Vagina (tissue), 2 donors: ENCODE data around the gene TWIST2. TPM values are rescaled to one million over a fixed set of nuclear protein-coding genes. Genes with fewer than 3 reads are reported as not detected.

ENCODE experiments used
- DNase-seq, 2 donors: peaks; one replicate each; pipeline ENCODE4 v3.0.0-alpha.2; 2017; ENCODE audit errors: extremely low spot score in 2 of 2
- H3K27ac ChIP-seq: fragments of 200-600 bp; sonication (generic); one replicate; pipeline ENCODE4 v1.5.1; 2019
- H3K27me3 ChIP-seq: fragments of 200-600 bp; sonication (generic); one replicate; pipeline ENCODE4 v1.5.1; 2019
- H3K36me3 ChIP-seq, 2 donors: fragments of 200-600 bp; sonication (generic); one replicate each; pipeline ENCODE4 v1.5.1; 2017 to 2019
- H3K4me1 ChIP-seq: fragments of 200-600 bp; sonication (generic); one replicate; pipeline ENCODE4 v1.5.1; 2019
- H3K4me3 ChIP-seq, 2 donors: fragments of 200-600 bp; sonication (generic); 1 replicate in 1 of 2; 2 replicates in 1 of 2; pipeline ENCODE4 v1.5.1; 2016 to 2019
- H3K9me3 ChIP-seq: fragments of 200-600 bp; sonication (generic); one replicate; pipeline ENCODE4 v1.5.1; 2019
- POLR2A ChIP-seq, 2 donors: fragments of 450-650 bp; IDR thresholded peaks; one replicate each; pipeline ENCODE4 v1.6.1; 2017; ENCODE audit warnings: antibody characterized with exemption in 2 of 2, mild to moderate bottlenecking in 2 of 2, moderate library complexity in 2 of 2
- POLR2AphosphoS5 ChIP-seq, 2 donors: sonication (generic); formaldehyde crosslinking; IDR thresholded peaks; one replicate each; pipeline ENCODE4 v1.9.0; 2017; ENCODE audit warnings: antibody characterized with exemption in 2 of 2, mild to moderate bottlenecking in 2 of 2, low read depth in 1 of 2; ENCODE audit not compliant: insufficient read depth in 1 of 2
- intact Hi-C: fragments of 100-400 bp; cut with DNase I; formaldehyde crosslinking; loops from one replicate; pipeline ENCODE4 v1.15.1; 2023
- total RNA-seq: library from RNA; depleted of rRNA; stranded (reverse); fragments of >200 nt; gene quantifications from one replicate; pipeline ENCODE4 v1.2.3, GENCODE V29; 2016
- TF ChIP-seq, protein P1 (sequence below), 3 experiments: fragments of 450-650 bp in 2 of 3; fragments of 200-600 bp in 1 of 3; sonication (generic) in 1 of 3; IDR thresholded peaks; one replicate each; pipeline ENCODE4 v1.5.1; 2017 to 2019; ENCODE audit warnings: antibody characterized with exemption in 3 of 3, mild to moderate bottlenecking in 2 of 3, moderate library complexity in 2 of 3

TWIST2 gene
- total RNA-seq, 1 donor from 2014 or later, result 214 TPM

DNA sequence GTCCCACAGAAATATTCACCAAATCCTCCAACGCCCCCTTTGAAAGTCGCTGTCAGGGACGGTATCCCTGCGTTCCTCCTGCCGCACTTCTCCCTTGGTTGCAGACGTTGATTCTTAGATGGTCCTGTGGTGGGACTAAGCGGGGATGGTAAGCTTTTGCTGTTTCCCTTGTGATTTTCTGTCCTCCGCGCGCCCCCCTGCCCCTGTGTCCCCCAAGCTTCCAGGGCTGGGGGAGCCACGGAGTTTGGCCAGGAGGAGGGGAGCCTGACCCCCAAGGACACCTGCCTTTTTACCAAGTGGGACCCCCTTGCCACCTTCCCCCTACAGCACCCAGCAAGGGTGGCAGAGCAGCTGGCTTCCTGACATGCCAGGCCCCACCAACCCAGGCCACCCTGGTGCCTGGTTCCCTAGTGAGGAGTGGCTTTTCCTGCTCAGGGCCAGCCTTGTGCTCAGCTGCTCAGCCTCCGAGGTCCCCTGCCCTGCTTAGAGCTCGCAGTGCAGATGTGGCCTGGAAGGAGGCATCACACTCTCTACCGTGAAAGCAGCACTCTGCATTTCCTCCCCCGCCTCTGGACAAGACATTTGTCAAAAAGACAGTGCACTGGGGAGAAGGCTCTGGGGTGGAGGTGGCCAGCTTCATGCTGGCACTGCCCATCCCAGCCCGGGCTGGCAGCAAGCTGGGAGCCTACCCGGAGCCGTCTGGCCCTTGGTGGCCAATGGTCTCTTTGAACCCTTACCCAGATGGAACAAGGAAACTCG, 49.4 kb downstream of the TWIST2 start:
- peak overlapping the region; percentile 87 for H3K27ac ChIP-seq
- H3K36me3 ChIP-seq, result no peaks in the 10 kb centered on the region
- peaks cover 78% of the 10 kb centered on the region for H3K4me1 ChIP-seq
- H3K4me3 ChIP-seq, result no peak overlapping the region
- TF ChIP-seq, protein P1, sequence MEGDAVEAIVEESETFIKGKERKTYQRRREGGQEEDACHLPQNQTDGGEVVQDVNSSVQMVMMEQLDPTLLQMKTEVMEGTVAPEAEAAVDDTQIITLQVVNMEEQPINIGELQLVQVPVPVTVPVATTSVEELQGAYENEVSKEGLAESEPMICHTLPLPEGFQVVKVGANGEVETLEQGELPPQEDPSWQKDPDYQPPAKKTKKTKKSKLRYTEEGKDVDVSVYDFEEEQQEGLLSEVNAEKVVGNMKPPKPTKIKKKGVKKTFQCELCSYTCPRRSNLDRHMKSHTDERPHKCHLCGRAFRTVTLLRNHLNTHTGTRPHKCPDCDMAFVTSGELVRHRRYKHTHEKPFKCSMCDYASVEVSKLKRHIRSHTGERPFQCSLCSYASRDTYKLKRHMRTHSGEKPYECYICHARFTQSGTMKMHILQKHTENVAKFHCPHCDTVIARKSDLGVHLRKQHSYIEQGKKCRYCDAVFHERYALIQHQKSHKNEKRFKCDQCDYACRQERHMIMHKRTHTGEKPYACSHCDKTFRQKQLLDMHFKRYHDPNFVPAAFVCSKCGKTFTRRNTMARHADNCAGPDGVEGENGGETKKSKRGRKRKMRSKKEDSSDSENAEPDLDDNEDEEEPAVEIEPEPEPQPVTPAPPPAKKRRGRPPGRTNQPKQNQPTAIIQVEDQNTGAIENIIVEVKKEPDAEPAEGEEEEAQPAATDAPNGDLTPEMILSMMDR (IDR thresholded peaks at IDR 0.05), result no peak
- TF ChIP-seq POLR2A (IDR thresholded peaks at IDR 0.05) (no peak), POLR2AphosphoS5 (IDR thresholded peaks at IDR 0.05; ENCODE audit: insufficient read depth in 1 of 2, low read depth in 1 of 2) (no peak)
- DNase-seq, result no peak
- no peaks in the 10 kb centered on the region for H3K27me3 ChIP-seq
- intact Hi-C loops, result no loop called here
- H3K9me3 ChIP-seq, result no peaks in the 10 kb centered on the region

DNA sequence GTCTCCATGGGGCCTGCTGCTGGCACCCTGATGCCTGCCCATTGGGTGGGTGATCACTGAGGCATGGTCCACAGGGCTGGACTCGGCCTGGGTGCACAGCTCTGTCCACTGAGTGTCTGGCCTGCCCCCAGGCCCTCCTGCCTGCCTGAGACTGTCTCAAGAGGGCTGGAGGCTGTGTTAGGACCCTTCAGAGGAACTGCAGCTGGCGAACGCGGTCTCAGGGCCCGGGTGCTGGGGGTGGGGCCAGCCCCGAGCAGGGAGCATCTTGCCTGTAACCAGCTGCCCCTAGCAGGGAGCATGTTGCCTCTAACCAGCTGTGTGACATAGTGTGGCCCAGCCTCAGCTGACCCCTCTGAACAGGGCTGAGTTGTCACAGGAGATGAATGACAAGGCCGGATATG, 50.0 kb downstream of the TWIST2 start:
- H3K27ac ChIP-seq, result peak overlapping the region; percentile 87
- DNase-seq, result no peak
- no peak overlapping the region for H3K4me3 ChIP-seq
- H3K27me3 ChIP-seq, result no peaks in the 10 kb centered on the region
- H3K4me1 ChIP-seq, result peaks cover 74% of the 10 kb centered on the region
- intact Hi-C loops, result no loop called here
- TF ChIP-seq POLR2A (IDR thresholded peaks at IDR 0.05) (no peak), POLR2AphosphoS5 (IDR thresholded peaks at IDR 0.05; ENCODE audit: insufficient read depth in 1 of 2, low read depth in 1 of 2) (no peak)
- TF ChIP-seq, protein P1 (IDR thresholded peaks at IDR 0.05), result no peak
- no peaks in the 10 kb centered on the region for H3K36me3 ChIP-seq
- no peaks in the 10 kb centered on the region for H3K9me3 ChIP-seq

DNA sequence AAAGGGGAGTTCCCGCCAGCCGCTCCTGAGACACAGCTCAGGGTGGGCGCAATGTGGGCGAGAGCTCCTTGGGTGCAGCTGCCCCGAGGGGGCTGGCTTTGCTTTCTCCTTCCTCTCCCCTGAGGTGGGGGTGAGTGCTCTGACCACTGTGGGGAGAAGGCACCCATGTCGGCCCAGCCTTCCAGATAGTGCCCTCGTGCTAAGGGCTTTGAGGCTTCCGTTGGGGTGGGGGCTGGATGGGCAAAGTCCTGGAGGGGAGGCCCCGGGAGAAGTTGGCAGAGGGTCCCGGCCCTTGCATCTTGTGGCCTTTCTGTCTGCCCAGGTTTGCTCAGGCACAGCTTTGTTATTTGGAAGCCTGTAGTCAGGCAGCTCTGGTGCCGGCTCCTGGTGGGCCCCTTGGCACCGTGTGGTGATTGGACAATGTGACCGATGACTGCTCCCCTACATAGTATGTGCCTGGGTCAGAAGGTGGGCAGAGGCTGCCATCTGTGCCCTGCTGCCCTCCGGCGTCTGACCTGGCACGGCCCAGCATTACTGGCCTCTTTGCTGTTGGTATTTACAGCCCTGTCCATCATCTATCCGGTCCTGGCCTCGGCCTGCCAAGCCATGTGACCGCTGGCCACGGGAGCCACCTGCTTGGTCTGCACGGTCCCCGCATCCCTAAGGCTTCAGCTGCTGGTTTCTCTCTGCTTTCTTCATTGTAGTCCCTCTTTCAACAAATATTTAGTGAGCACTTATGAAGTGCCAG, 50.8 kb downstream of the TWIST2 start:
- TF ChIP-seq, protein P1 (IDR thresholded peaks at IDR 0.05), result no peak
- TF ChIP-seq POLR2A (IDR thresholded peaks at IDR 0.05) (no peak), POLR2AphosphoS5 (IDR thresholded peaks at IDR 0.05; ENCODE audit: insufficient read depth in 1 of 2, low read depth in 1 of 2) (no peak)
- peak overlapping the region; percentile 87 for H3K27ac ChIP-seq
- no peak overlapping the region for H3K4me3 ChIP-seq
- no peaks in the 10 kb centered on the region for H3K36me3 ChIP-seq
- no peaks in the 10 kb centered on the region for H3K9me3 ChIP-seq
- intact Hi-C loops, result no loop called here
- H3K27me3 ChIP-seq, result no peaks in the 10 kb centered on the region
- no peak for DNase-seq
- H3K4me1 ChIP-seq, result peaks cover 66% of the 10 kb centered on the region

GRCh38 chr2:238899386-238899785, 51.5 kb downstream of the TWIST2 start:
- TF ChIP-seq POLR2A (IDR thresholded peaks at IDR 0.05) (no peak), POLR2AphosphoS5 (IDR thresholded peaks at IDR 0.05; ENCODE audit: insufficient read depth in 1 of 2, low read depth in 1 of 2) (no peak)
- TF ChIP-seq, protein P1 (IDR thresholded peaks at IDR 0.05), result no peak
- Histone ChIP-seq H3K4me3 (no peak overlapping the region), H3K36me3 (no peaks in the 10 kb centered on the region), H3K27ac (peak overlapping the region; percentile 87), H3K4me1 (peaks cover 60% of the 10 kb centered on the region), H3K27me3 (no peaks in the 10 kb centered on the region), H3K9me3 (no peaks in the 10 kb centered on the region)
- DNase-seq, result no peak
- intact Hi-C loops, result no loop called here

DNA sequence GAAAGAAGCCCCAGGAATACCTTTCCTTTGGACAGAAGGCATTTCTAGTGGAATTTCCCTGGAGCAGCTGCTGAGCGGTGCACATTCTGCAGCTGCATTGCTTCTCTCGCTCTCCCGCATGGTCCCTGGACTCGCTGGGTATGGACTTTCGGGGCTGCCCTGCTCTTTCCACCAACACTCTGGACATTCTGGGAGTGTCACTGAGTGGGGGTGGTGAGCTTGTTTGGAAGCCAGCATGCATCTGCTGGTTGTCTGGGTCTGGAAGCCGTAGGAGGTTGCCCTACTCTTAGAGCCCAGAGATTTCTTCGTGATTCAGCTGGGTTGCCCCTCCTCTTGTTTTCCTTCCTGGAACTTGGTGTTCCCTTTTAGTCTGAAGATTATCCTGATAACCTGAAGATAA, 52.6 kb downstream of the TWIST2 start:
- TF ChIP-seq POLR2A (IDR thresholded peaks at IDR 0.05) (no peak), POLR2AphosphoS5 (IDR thresholded peaks at IDR 0.05; ENCODE audit: insufficient read depth in 1 of 2, low read depth in 1 of 2) (no peak)
- TF ChIP-seq, protein P1 (IDR thresholded peaks at IDR 0.05), result no peak
- no peak for DNase-seq
- Histone ChIP-seq H3K4me1 (peaks cover 55% of the 10 kb centered on the region), H3K27ac (peak overlapping the region; percentile 71), H3K4me3 (no peak overlapping the region), H3K36me3 (no peaks in the 10 kb centered on the region), H3K27me3 (no peaks in the 10 kb centered on the region), H3K9me3 (no peaks in the 10 kb centered on the region)
- intact Hi-C loops, result no loop called here
